ENCODE measurements around the gene ZNF583.

The ZNF583 gene

GRCh38 chr19:56403764-56404704 lies at the start of gene ZNF583:
Gene ZNF583 (plus strand): TSS chr19:56404332. CDS start chr19:56407115, 2,783 bp downstream.
- in situ Hi-C loops (cut with MboI; ENCODE audit: low pct_unique_long_range_greater_than_20kb, low sequenced_read_pairs, unreplicated experiment), result no loop called here
- DNase-seq (ENCODE audit: low spot score), result peak; percentile 93
- no peak for TF ChIP-seq CTCF (IDR thresholded peaks at IDR 0.05; ENCODE audit: extremely low read depth, insufficient read depth, missing control alignments)

GRCh38 chr19:56355517-56355916 lies 48.6 kb upstream of the ZNF583 start:
- in situ Hi-C loops (cut with MboI; ENCODE audit: low pct_unique_long_range_greater_than_20kb, low sequenced_read_pairs, unreplicated experiment), result no loop called here
- no peak for DNase-seq (ENCODE audit: low spot score)
- no peak for TF ChIP-seq CTCF (IDR thresholded peaks at IDR 0.05; ENCODE audit: extremely low read depth, insufficient read depth, missing control alignments)

- TF ChIP-seq CTCF (IDR thresholded peaks at IDR 0.05; ENCODE audit: extremely low read depth, insufficient read depth, missing control alignments), result no peak
- DNase-seq (ENCODE audit: low spot score), result no peak
- in situ Hi-C loops (cut with MboI; ENCODE audit: low pct_unique_long_range_greater_than_20kb, low sequenced_read_pairs, unreplicated experiment), result no loop called here
These were observed 47.2 kb upstream of the ZNF583 start for GRCh38 chr19:56356944-56357343.

- DNase-seq (ENCODE audit: low spot score), result no peak
- in situ Hi-C loops (cut with MboI; ENCODE audit: low pct_unique_long_range_greater_than_20kb, low sequenced_read_pairs, unreplicated experiment), result no loop called here
- TF ChIP-seq CTCF (IDR thresholded peaks at IDR 0.05; ENCODE audit: extremely low read depth, insufficient read depth, missing control alignments), result no peak
These were observed 43.3 kb upstream of the ZNF583 start for GRCh38 chr19:56360841-56361240.

- in situ Hi-C loops (cut with MboI; ENCODE audit: low pct_unique_long_range_greater_than_20kb, low sequenced_read_pairs, unreplicated experiment), result no loop called here
- TF ChIP-seq CTCF (IDR thresholded peaks at IDR 0.05; ENCODE audit: extremely low read depth, insufficient read depth, missing control alignments), result no peak
- peak; percentile 76 for DNase-seq (ENCODE audit: low spot score)
These were observed 36.1 kb upstream of the ZNF583 start for GRCh38 chr19:56367829-56368711.

- TF ChIP-seq CTCF (IDR thresholded peaks at IDR 0.05; ENCODE audit: extremely low read depth, insufficient read depth, missing control alignments), result no peak
- in situ Hi-C loops (cut with MboI; ENCODE audit: low pct_unique_long_range_greater_than_20kb, low sequenced_read_pairs, unreplicated experiment), result no loop called here
- no peak for DNase-seq (ENCODE audit: low spot score)
These were observed 34.1 kb upstream of the ZNF583 start for GRCh38 chr19:56369886-56370676.

All from GM13977 (cell line).